ENCODE data around the gene IL6R. TPM values are rescaled to one million over a fixed set of nuclear protein-coding genes. Genes with fewer than 3 reads are reported as not detected.

IL6R gene
- total RNA-seq, 1 experiment from 2014 or later: 5.0 TPM

DNA sequence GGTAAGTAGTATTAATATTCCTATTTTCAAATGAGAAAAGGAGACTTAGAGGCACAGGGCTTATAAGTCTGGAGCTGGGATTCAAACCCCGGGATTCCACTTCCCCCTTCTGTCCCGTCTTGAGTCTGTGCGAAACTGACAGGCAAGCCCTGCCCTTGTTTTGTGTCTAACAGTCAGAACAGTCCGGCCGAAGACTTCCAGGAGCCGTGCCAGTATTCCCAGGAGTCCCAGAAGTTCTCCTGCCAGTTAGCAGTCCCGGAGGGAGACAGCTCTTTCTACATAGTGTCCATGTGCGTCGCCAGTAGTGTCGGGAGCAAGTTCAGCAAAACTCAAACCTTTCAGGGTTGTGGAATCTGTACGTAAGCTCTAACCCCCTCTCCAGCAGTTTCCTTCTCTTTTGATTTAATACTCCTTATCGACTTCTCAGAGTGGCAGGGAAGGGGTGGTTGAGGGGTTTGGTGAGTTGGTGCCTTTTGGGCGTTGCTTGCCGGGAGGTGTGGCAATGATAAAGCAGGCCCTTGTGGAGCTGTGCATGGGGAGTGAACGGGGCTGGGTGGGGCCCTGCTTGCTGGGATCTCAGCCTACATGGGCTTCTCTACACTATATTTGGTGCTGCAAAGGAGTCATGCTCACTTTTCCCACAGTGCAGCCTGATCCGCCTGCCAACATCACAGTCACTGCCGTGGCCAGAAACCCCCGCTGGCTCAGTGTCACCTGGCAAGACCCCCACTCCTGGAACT lies 29.4 kb downstream of the IL6R start:
- no peaks in the 10 kb centered on the region for H3K27me3 Mint-ChIP-seq (ENCODE audit: unreplicated experiment)
- TF ChIP-seq, protein P1, sequence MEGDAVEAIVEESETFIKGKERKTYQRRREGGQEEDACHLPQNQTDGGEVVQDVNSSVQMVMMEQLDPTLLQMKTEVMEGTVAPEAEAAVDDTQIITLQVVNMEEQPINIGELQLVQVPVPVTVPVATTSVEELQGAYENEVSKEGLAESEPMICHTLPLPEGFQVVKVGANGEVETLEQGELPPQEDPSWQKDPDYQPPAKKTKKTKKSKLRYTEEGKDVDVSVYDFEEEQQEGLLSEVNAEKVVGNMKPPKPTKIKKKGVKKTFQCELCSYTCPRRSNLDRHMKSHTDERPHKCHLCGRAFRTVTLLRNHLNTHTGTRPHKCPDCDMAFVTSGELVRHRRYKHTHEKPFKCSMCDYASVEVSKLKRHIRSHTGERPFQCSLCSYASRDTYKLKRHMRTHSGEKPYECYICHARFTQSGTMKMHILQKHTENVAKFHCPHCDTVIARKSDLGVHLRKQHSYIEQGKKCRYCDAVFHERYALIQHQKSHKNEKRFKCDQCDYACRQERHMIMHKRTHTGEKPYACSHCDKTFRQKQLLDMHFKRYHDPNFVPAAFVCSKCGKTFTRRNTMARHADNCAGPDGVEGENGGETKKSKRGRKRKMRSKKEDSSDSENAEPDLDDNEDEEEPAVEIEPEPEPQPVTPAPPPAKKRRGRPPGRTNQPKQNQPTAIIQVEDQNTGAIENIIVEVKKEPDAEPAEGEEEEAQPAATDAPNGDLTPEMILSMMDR (IDR thresholded peaks at IDR 0.05; ENCODE audit: unreplicated experiment): no peak
- CTCF ChIA-PET: interaction anchor here (1.0 kb wide), 1 partner anchor 11 kb away, joined by 3 read pairs; no protein-coding TSS in a partner anchor
- H3K4me3 Mint-ChIP-seq (ENCODE audit: low read depth, unreplicated experiment): no peak overlapping the region
- peaks cover 24% of the 10 kb centered on the region for H3K4me1 Mint-ChIP-seq (ENCODE audit: low read depth, unreplicated experiment)
- H3K36me3 Mint-ChIP-seq (ENCODE audit: insufficient read depth, unreplicated experiment): peaks cover 5% of the 10 kb centered on the region
- H3K9me3 Mint-ChIP-seq (ENCODE audit: low read depth, unreplicated experiment): no peaks in the 10 kb centered on the region
- no peak overlapping the region for H3K27ac Mint-ChIP-seq (ENCODE audit: unreplicated experiment)
- DNase-seq: no peak
- intact Hi-C loops (cut with micrococcal nuclease; ENCODE audit: unreplicated experiment): no loop called here
- no TSS peak for BruUV-seq (replicated peaks)

DNA sequence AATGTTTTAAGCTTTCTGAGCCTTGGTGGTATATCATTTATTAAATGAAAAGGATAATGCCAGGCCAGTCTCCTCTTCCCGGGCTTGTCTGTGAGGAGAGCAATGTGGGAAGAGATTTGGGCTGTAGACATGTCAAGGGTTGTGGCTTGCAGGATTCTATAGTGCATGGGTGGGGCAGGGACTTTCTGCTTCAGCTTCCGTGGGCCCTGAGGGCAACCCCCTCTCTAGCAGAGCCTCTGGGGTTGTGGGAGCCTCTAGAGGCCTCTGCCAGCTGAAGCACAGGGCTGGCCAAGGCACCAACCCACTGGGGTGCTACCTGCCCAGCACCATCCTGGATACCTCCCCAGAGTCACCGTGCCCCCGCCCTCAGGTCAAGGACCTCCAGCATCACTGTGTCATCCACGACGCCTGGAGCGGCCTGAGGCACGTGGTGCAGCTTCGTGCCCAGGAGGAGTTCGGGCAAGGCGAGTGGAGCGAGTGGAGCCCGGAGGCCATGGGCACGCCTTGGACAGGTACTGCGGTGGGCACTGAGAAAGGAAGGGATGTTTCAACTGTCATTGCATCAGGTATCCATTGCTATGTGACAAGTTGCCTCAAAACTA lies 30.6 kb downstream of the IL6R start:
- intact Hi-C loops (cut with micrococcal nuclease; ENCODE audit: unreplicated experiment): no loop called here
- H3K27me3 Mint-ChIP-seq (ENCODE audit: unreplicated experiment): no peaks in the 10 kb centered on the region
- H3K27ac Mint-ChIP-seq (ENCODE audit: unreplicated experiment): no peak overlapping the region
- CTCF ChIA-PET: interaction anchor here (0.7 to 1.0 kb wide), 2 partner anchors 10 to 756 kb away, joined by 3 read pairs; no protein-coding TSS in a partner anchor
- H3K9me3 Mint-ChIP-seq (ENCODE audit: low read depth, unreplicated experiment): no peaks in the 10 kb centered on the region
- H3K4me3 Mint-ChIP-seq (ENCODE audit: low read depth, unreplicated experiment): no peak overlapping the region
- TF ChIP-seq, protein P1 (IDR thresholded peaks at IDR 0.05; ENCODE audit: unreplicated experiment): no peak
- BruUV-seq (replicated peaks): no TSS peak
- H3K36me3 Mint-ChIP-seq (ENCODE audit: insufficient read depth, unreplicated experiment): peaks cover 4% of the 10 kb centered on the region
- DNase-seq: no peak
- peaks cover 27% of the 10 kb centered on the region for H3K4me1 Mint-ChIP-seq (ENCODE audit: low read depth, unreplicated experiment)

DNA sequence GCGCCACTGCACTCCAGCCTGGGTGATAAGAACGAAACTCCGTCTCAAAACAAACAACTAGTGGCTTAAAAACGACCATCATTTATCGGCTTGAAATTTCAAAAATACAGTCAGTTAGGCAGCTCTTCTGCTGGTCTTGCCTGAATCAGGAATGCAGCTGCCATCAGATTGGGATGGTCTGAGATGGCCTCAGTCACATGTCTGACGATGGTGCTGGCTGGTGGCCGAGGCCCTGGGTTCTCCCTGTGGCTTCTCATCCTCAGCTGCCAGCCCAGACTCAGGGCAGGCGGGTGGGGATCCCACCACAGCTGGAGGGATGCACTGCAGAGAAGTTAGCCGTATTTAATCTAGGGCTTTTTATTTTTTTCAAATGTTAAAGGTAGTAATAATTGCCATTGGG lies 31.3 kb downstream of the IL6R start:
- H3K36me3 Mint-ChIP-seq (ENCODE audit: insufficient read depth, unreplicated experiment): no peaks in the 10 kb centered on the region
- no peak overlapping the region for H3K4me3 Mint-ChIP-seq (ENCODE audit: low read depth, unreplicated experiment)

DNA sequence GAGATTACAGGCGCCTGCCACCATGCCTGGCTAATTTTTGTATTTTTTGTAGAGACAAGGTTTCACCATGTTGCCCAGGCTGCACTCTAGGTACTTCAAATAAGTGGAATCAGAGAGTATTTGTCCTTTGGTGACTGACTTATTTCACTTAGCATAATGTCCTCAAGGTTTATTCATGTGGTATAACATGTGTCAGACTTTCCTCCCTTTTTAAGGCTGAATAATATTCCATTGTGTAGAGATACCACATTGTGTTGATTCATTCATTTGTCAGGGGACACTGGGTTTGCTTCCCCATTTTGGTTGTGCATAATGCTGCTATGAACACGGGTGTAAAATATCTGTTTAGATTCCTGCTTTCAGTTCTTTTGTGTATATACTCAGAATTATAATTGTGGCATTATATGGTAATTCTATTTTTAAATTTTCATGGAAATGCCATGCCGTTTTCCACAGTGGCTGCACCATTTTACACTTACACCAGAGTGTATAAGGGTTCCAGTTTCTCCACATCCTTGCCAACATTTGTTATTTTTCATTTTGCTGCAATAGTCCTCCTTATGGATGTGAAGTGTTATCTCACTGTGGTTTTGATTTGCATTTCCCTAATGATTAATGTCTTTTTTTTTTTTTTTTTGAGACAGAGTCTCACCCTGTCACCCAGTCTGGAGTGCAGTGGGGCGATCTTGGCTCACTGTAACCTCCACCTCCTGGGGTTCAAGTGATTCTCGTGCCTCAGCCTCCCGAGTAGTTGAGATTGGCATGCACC lies 35.1 kb downstream of the IL6R start:
- intact Hi-C loops (cut with micrococcal nuclease; ENCODE audit: unreplicated experiment): no loop called here
- TF ChIP-seq, protein P1 (IDR thresholded peaks at IDR 0.05; ENCODE audit: unreplicated experiment): no peak
- Mint-ChIP-seq H3K4me1 (ENCODE audit: low read depth, unreplicated experiment) (peaks cover 32% of the 10 kb centered on the region), H3K4me3 (ENCODE audit: low read depth, unreplicated experiment) (peak overlapping the region; percentile 10), H3K27ac (ENCODE audit: unreplicated experiment) (no peak overlapping the region), H3K27me3 (ENCODE audit: unreplicated experiment) (no peaks in the 10 kb centered on the region), H3K36me3 (ENCODE audit: insufficient read depth, unreplicated experiment) (no peaks in the 10 kb centered on the region), H3K9me3 (ENCODE audit: low read depth, unreplicated experiment) (no peaks in the 10 kb centered on the region)
- no peak for DNase-seq
- BruUV-seq (replicated peaks): no TSS peak
- CTCF ChIA-PET: interaction anchor here (1.0 to 1.6 kb wide), 3 partner anchors 20 to 105 kb away, joined by 3 to 9 read pairs (median 3); no protein-coding TSS in a partner anchor

More for the DNA sequence above, 31.3 kb downstream of the IL6R start:
- BruUV-seq (replicated peaks): no TSS peak
- peaks cover 26% of the 10 kb centered on the region for H3K4me1 Mint-ChIP-seq (ENCODE audit: low read depth, unreplicated experiment)
- no peaks in the 10 kb centered on the region for H3K9me3 Mint-ChIP-seq (ENCODE audit: low read depth, unreplicated experiment)
- TF ChIP-seq, protein P1 (IDR thresholded peaks at IDR 0.05; ENCODE audit: unreplicated experiment): no peak
- no peaks in the 10 kb centered on the region for H3K27me3 Mint-ChIP-seq (ENCODE audit: unreplicated experiment)
- no peak overlapping the region for H3K27ac Mint-ChIP-seq (ENCODE audit: unreplicated experiment)
- no peak for DNase-seq
- intact Hi-C loops (cut with micrococcal nuclease; ENCODE audit: unreplicated experiment): no loop called here
- CTCF ChIA-PET: interaction anchor here (0.6 kb wide), 1 partner anchor 610 kb away, joined by 4 read pairs; no protein-coding TSS in a partner anchor

Measured in Calu3 (cell line).